Measurements from ENCODE around the gene CAPZA3. TPM values are rescaled to one million over a fixed set of nuclear protein-coding genes. Genes with fewer than 3 reads are reported as not detected.
"Not testable (repeated sequence)": the region's sequence is repeated elsewhere in the genome, so short reads cannot be mapped to it uniquely, and the experiment has no call there.

CAPZA3 gene
- total RNA-seq, 1 experiment from 2014 or later: not detected

GRCh38 chr12:18754124-18754707 is 16.3 kb downstream of the CAPZA3 start:
- no peak for DNase-seq (ENCODE audit: low spot score)
- no peaks in the 10 kb centered on the region for H3K4me1 ChIP-seq (ENCODE audit: insufficient read depth, low read length, poor library complexity, severe bottlenecking)
- BruUV-seq (replicated peaks): no TSS peak
- no peak for TF ChIP-seq CTCF (conservative IDR thresholded peaks at IDR 0.05; ENCODE audit: low read depth, low read length)
- no peak for TF ChIP-seq EZH2 (IDR thresholded peaks at IDR 0.05; ENCODE audit: borderline replicate concordance, low read depth, low read length, poor library complexity, severe bottlenecking)
- ChIA-PET CTCF (no interaction called here), POLR2A (ENCODE audit: low non-redundant PET) (no interaction called here)
- no peaks in the 10 kb centered on the region for H3K36me3 ChIP-seq (ENCODE audit: insufficient read depth, low read length, poor library complexity, severe bottlenecking)
- no peak overlapping the region for H3K4me3 ChIP-seq (ENCODE audit: low read depth, low read length, poor library complexity, severe bottlenecking)
- H3K9me3 ChIP-seq (ENCODE audit: low read depth, low read length, poor library complexity, severe bottlenecking): no peaks in the 10 kb centered on the region
- H3K27me3 ChIP-seq (replicated peaks; ENCODE audit: insufficient read depth, low read depth, low read length, poor library complexity): no peaks in the 10 kb centered on the region
- no peak overlapping the region for H3K27ac ChIP-seq (ENCODE audit: low read depth, low read length, poor library complexity, severe bottlenecking)
- intact Hi-C loops (cut with micrococcal nuclease; ENCODE audit: unreplicated experiment): no loop called here

GRCh38 chr12:18755341-18755740 is 17.4 kb downstream of the CAPZA3 start:
- POLR2A ChIA-PET (ENCODE audit: low non-redundant PET): no interaction called here

GRCh38 chr12:18766479-18766878 is 28.6 kb downstream of the CAPZA3 start:
- H3K27me3 ChIP-seq (replicated peaks; ENCODE audit: insufficient read depth, low read depth, low read length, poor library complexity); H3K4me1 ChIP-seq (ENCODE audit: insufficient read depth, low read length, poor library complexity, severe bottlenecking); H3K36me3 ChIP-seq (ENCODE audit: insufficient read depth, low read length, poor library complexity, severe bottlenecking); H3K4me3 ChIP-seq (ENCODE audit: low read depth, low read length, poor library complexity, severe bottlenecking); BruUV-seq (replicated peaks); DNase-seq (ENCODE audit: low spot score); POLR2A ChIA-PET (ENCODE audit: low non-redundant PET); CTCF ChIA-PET; H3K27ac ChIP-seq (ENCODE audit: low read depth, low read length, poor library complexity, severe bottlenecking); H3K9me3 ChIP-seq (ENCODE audit: low read depth, low read length, poor library complexity, severe bottlenecking); intact Hi-C loops (cut with micrococcal nuclease; ENCODE audit: unreplicated experiment): not testable (repeated sequence)

More at GRCh38 chr12:18755341-18755740, 17.4 kb downstream of the CAPZA3 start:
- Histone ChIP-seq H3K4me3 (ENCODE audit: low read depth, low read length, poor library complexity, severe bottlenecking) (no peak overlapping the region), H3K4me1 (ENCODE audit: insufficient read depth, low read length, poor library complexity, severe bottlenecking) (no peaks in the 10 kb centered on the region), H3K9me3 (ENCODE audit: low read depth, low read length, poor library complexity, severe bottlenecking) (no peaks in the 10 kb centered on the region), H3K27me3 (replicated peaks; ENCODE audit: insufficient read depth, low read depth, low read length, poor library complexity) (no peaks in the 10 kb centered on the region), H3K27ac (ENCODE audit: low read depth, low read length, poor library complexity, severe bottlenecking) (no peak overlapping the region), H3K36me3 (ENCODE audit: insufficient read depth, low read length, poor library complexity, severe bottlenecking) (no peaks in the 10 kb centered on the region)
- intact Hi-C loops (cut with micrococcal nuclease; ENCODE audit: unreplicated experiment): no loop called here
- TF ChIP-seq CTCF (conservative IDR thresholded peaks at IDR 0.05; ENCODE audit: low read depth, low read length): no peak
- TF ChIP-seq EZH2 (IDR thresholded peaks at IDR 0.05; ENCODE audit: borderline replicate concordance, low read depth, low read length, poor library complexity, severe bottlenecking): no peak
- CTCF ChIA-PET: no interaction called here
- no TSS peak for BruUV-seq (replicated peaks)
- DNase-seq (ENCODE audit: low spot score): no peak

GRCh38 chr12:18782827-18783226 is 44.9 kb downstream of the CAPZA3 start:
- Histone ChIP-seq H3K4me3 (ENCODE audit: low read depth, low read length, poor library complexity, severe bottlenecking) (no peak overlapping the region), H3K4me1 (ENCODE audit: insufficient read depth, low read length, poor library complexity, severe bottlenecking) (no peaks in the 10 kb centered on the region), H3K36me3 (ENCODE audit: insufficient read depth, low read length, poor library complexity, severe bottlenecking) (no peaks in the 10 kb centered on the region), H3K27ac (ENCODE audit: low read depth, low read length, poor library complexity, severe bottlenecking) (no peak overlapping the region), H3K9me3 (ENCODE audit: low read depth, low read length, poor library complexity, severe bottlenecking) (no peaks in the 10 kb centered on the region), H3K27me3 (replicated peaks; ENCODE audit: insufficient read depth, low read depth, low read length, poor library complexity) (no peaks in the 10 kb centered on the region)
- intact Hi-C loops (cut with micrococcal nuclease; ENCODE audit: unreplicated experiment): no loop called here
- DNase-seq (ENCODE audit: low spot score): no peak
- TF ChIP-seq CTCF (conservative IDR thresholded peaks at IDR 0.05; ENCODE audit: low read depth, low read length): no peak
- BruUV-seq (replicated peaks): no TSS peak
- ChIA-PET CTCF (no interaction called here), POLR2A (ENCODE audit: low non-redundant PET) (no interaction called here)

- CTCF ChIA-PET; H3K9me3 ChIP-seq (ENCODE audit: low read depth, low read length, poor library complexity, severe bottlenecking); H3K27me3 ChIP-seq (replicated peaks; ENCODE audit: insufficient read depth, low read depth, low read length, poor library complexity); H3K4me3 ChIP-seq (ENCODE audit: low read depth, low read length, poor library complexity, severe bottlenecking); POLR2A ChIA-PET (ENCODE audit: low non-redundant PET); DNase-seq (ENCODE audit: low spot score); BruUV-seq (replicated peaks); H3K4me1 ChIP-seq (ENCODE audit: insufficient read depth, low read length, poor library complexity, severe bottlenecking); intact Hi-C loops (cut with micrococcal nuclease; ENCODE audit: unreplicated experiment); H3K36me3 ChIP-seq (ENCODE audit: insufficient read depth, low read length, poor library complexity, severe bottlenecking); H3K27ac ChIP-seq (ENCODE audit: low read depth, low read length, poor library complexity, severe bottlenecking): not testable (repeated sequence)
Observed at GRCh38 chr12:18785465-18785864, 47.5 kb downstream of the CAPZA3 start.

All from A673 (cell line).